ENCODE results near the gene DIDO1. TPM values are rescaled to one million over a fixed set of nuclear protein-coding genes. Genes with fewer than 3 reads are reported as not detected.

Gene DIDO1
- total and polyA plus RNA-seq, 2 donors (not counting 1 experiment from before 2014, with no cell fraction given), result 57.6 to 124 TPM

GRCh38 chr20:62841705-62842212 is 84.5 kb downstream of the DIDO1 start:
- H2AFZ ChIP-seq (ENCODE audit: insufficient read depth, low read depth, low read length, poor library complexity, severe bottlenecking), result no peak overlapping the region

More at GRCh38 chr20:62841705-62842212, 84.5 kb downstream of the DIDO1 start:
- Mint-ChIP-seq H3K4me3 (no peak overlapping the region), H3K9me3 (ENCODE audit: insufficient read depth) (no peaks in the 10 kb centered on the region), H3K27ac (no peak overlapping the region), H3K4me1 (peaks cover 22% of the 10 kb centered on the region), H3K27me3 (no peaks in the 10 kb centered on the region)
- no peak for ATAC-seq (ENCODE audit: low read depth)
- Histone ChIP-seq H3K36me3 (replicated peaks in 1 of 2; ENCODE audit: control extremely low read depth in 1 of 2, control insufficient read depth in 1 of 2, extremely low read depth in 1 of 2, insufficient read depth in 2 of 2, low read length in 1 of 2) (peaks cover 0 to 3% of the 10 kb centered on the region in 2 experiments), H3K4me1 (ENCODE audit: control insufficient read depth in 2 of 2, insufficient read depth in 2 of 2, low read length in 2 of 2) (peaks cover 17 to 23% of the 10 kb centered on the region in 2 donors), H3K9ac (ENCODE audit: low read length) (no peak overlapping the region), H3K79me2 (ENCODE audit: control insufficient read depth, insufficient read depth, low read length) (no peaks in the 10 kb centered on the region), H3K27me3 (replicated peaks in 1 of 4; ENCODE audit: control extremely low read depth in 1 of 4, control insufficient read depth in 3 of 4, insufficient read depth in 4 of 4, low read length in 3 of 4) (no peaks in the 10 kb centered on the region), H4K20me1 (ENCODE audit: control insufficient read depth, insufficient read depth, low read length, poor library complexity, severe bottlenecking) (no peaks in the 10 kb centered on the region), H3K4me2 (replicated peaks; ENCODE audit: low read depth, low read length, poor library complexity, severe bottlenecking) (no peak overlapping the region), H3K27ac (ENCODE audit: low read length in 2 of 2) (no peak overlapping the region), H3K9me3 (ENCODE audit: control extremely low read depth in 1 of 3, control insufficient read depth in 2 of 3, insufficient read depth in 1 of 3, low read length in 2 of 3) (no peaks in the 10 kb centered on the region), H3K4me3 (ENCODE audit: control extremely low read depth in 1 of 5, extremely low read depth in 1 of 5, insufficient read depth in 1 of 5, low read depth in 2 of 5, low read length in 4 of 5) (no peak overlapping the region)
- ChIA-PET POLR2A (interaction anchor here (1.6 kb wide), 1 partner anchor 16 kb away, joined by 4 read pairs; no protein-coding TSS in a partner anchor), CTCF (interaction anchor here (0.6 to 0.7 kb wide), 2 partner anchors 10 to 162 kb away, joined by 3 read pairs; no protein-coding TSS in a partner anchor)
- WGBS (ENCODE audit: insufficient coverage), result 96% methylated on average over 15 of the region's 16 CpGs
- intact Hi-C loops (cut with micrococcal nuclease), result no loop called here
- DNase-seq, result no peak
- TF ChIP-seq CTCF (IDR thresholded peaks at IDR 0.05) (no peak), EZH2 (IDR thresholded peaks at IDR 0.05; ENCODE audit: borderline replicate concordance, insufficient read depth, low read depth, low read length, poor library complexity, severe bottlenecking) (no peak)

Data from B cell (primary cell).